Liver (tissue), 3 donors: ENCODE measurements around the gene PPM1J.

Source experiments
- CTCF ChIP-seq: fragments of 150-350 bp; IDR thresholded peaks from 2 replicates; pipeline ENCODE4 v1.5.1; 2017; ENCODE audit warnings: improper control_type of control experiment, low read depth, low read length; ENCODE audit not compliant: missing input control
- FOXA2 ChIP-seq: IDR thresholded peaks from 2 replicates; pipeline ENCODE4 v1.6.1; 2016; ENCODE audit warnings: antibody characterized with exemption
- GABPA ChIP-seq, 2 donors: IDR thresholded peaks in 1 of 2; conservative IDR thresholded peaks in 1 of 2; 2 replicates each; pipeline ENCODE4 v1.6.1; 2016; ENCODE audit warnings: antibody characterized with exemption in 2 of 2, mild to moderate bottlenecking in 1 of 2, moderate library complexity in 1 of 2
- HNF4A ChIP-seq, 2 donors: conservative IDR thresholded peaks; 2 replicates each; pipeline ENCODE4 v1.6.1; 2016; ENCODE audit warnings: antibody characterized with exemption in 2 of 2, mild to moderate bottlenecking in 2 of 2
- JUND ChIP-seq, 2 donors: IDR thresholded peaks; 2 replicates each; pipeline ENCODE4 v1.6.1; 2016; ENCODE audit warnings: antibody characterized with exemption in 2 of 2
- RAD21 ChIP-seq, 2 donors: IDR thresholded peaks; 2 replicates each; pipeline ENCODE4 v1.6.1; 2016; ENCODE audit warnings: antibody characterized with exemption in 2 of 2, mild to moderate bottlenecking in 2 of 2
- RXRA ChIP-seq, 2 donors: IDR thresholded peaks; 2 replicates each; pipeline ENCODE4 v1.6.1; 2017 to 2018; ENCODE audit warnings: antibody characterized with exemption in 2 of 2, mild to moderate bottlenecking in 1 of 2
- SP1 ChIP-seq: IDR thresholded peaks from 2 replicates; pipeline ENCODE4 v1.6.1; 2018; ENCODE audit warnings: antibody characterized with exemption, mild to moderate bottlenecking
- TAF1 ChIP-seq: conservative IDR thresholded peaks from 2 replicates; pipeline ENCODE4 v1.6.1; 2016; ENCODE audit warnings: antibody characterized with exemption, mild to moderate bottlenecking
- TF ChIP-seq, protein P1 (sequence below): IDR thresholded peaks from 2 replicates; pipeline ENCODE4 v1.6.1; 2016; ENCODE audit warnings: antibody characterized with exemption, mild to moderate bottlenecking
- TF ChIP-seq, protein P2 (sequence below): IDR thresholded peaks from 2 replicates; pipeline ENCODE4 v1.6.1; 2016; ENCODE audit warnings: antibody characterized with exemption
- TF ChIP-seq, protein P3 (sequence below): IDR thresholded peaks from 2 replicates; pipeline ENCODE4 v1.6.1; 2016; ENCODE audit warnings: antibody characterized with exemption
- donor health status: healthy.
- donor health status: healthy.

DNA sequence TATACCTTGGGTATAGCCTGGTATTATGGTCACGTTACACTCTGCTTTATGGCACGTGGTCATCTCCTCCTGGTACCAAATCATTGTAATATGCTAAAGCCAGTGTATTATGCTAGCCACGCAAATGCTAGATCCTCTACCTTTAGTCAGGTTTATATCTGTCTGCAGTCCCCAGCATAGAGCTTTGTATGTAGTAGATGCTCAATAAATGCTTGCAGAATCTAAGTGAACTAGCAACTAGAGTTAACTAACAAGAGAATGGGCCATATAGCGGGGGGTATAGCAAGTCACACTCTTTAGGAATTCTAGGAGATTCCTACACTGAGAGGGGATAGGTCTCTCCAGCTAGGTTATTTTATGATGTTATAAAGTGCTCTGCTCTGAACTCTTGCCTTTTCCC lies 37.6 kb downstream of the PPM1J start:
- TF ChIP-seq CTCF (no peak), GABPA (IDR thresholded peaks at IDR 0.05 in 1 of 2, conservative IDR thresholded peaks at IDR 0.05 in 1 of 2) (no peak), JUND (IDR thresholded peaks at IDR 0.05) (no peak), TAF1 (no peak), FOXA2 (no peak), RXRA (IDR thresholded peaks at IDR 0.05) (no peak), RAD21 (IDR thresholded peaks at IDR 0.05) (no peak), SP1 (no peak), HNF4A (conservative IDR thresholded peaks at IDR 0.05) (no peak)
- TF ChIP-seq, protein P1, sequence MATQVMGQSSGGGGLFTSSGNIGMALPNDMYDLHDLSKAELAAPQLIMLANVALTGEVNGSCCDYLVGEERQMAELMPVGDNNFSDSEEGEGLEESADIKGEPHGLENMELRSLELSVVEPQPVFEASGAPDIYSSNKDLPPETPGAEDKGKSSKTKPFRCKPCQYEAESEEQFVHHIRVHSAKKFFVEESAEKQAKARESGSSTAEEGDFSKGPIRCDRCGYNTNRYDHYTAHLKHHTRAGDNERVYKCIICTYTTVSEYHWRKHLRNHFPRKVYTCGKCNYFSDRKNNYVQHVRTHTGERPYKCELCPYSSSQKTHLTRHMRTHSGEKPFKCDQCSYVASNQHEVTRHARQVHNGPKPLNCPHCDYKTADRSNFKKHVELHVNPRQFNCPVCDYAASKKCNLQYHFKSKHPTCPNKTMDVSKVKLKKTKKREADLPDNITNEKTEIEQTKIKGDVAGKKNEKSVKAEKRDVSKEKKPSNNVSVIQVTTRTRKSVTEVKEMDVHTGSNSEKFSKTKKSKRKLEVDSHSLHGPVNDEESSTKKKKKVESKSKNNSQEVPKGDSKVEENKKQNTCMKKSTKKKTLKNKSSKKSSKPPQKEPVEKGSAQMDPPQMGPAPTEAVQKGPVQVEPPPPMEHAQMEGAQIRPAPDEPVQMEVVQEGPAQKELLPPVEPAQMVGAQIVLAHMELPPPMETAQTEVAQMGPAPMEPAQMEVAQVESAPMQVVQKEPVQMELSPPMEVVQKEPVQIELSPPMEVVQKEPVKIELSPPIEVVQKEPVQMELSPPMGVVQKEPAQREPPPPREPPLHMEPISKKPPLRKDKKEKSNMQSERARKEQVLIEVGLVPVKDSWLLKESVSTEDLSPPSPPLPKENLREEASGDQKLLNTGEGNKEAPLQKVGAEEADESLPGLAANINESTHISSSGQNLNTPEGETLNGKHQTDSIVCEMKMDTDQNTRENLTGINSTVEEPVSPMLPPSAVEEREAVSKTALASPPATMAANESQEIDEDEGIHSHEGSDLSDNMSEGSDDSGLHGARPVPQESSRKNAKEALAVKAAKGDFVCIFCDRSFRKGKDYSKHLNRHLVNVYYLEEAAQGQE: no peak
- TF ChIP-seq, protein P2, sequence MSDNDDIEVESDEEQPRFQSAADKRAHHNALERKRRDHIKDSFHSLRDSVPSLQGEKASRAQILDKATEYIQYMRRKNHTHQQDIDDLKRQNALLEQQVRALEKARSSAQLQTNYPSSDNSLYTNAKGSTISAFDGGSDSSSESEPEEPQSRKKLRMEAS: no peak
- TF ChIP-seq, protein P3, sequence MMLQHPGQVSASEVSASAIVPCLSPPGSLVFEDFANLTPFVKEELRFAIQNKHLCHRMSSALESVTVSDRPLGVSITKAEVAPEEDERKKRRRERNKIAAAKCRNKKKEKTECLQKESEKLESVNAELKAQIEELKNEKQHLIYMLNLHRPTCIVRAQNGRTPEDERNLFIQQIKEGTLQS: no peak
